Mammary epithelial cell (primary cell): ENCODE data around the gene TUNAR.

Experiments
- EZH2 ChIP-seq: IDR thresholded peaks from 2 replicates; pipeline ENCODE4 v1.6.1; 2012; ENCODE audit warnings: low read length, inconsistent platforms, borderline replicate concordance
- TF ChIP-seq, protein P1 (sequence below), 2 donors: IDR thresholded peaks in 1 of 2; conservative IDR thresholded peaks in 1 of 2; 2 replicates each; pipeline ENCODE4 v1.5.1; 2011 to 2012; ENCODE audit warnings: inconsistent platforms in 2 of 2, low read length in 2 of 2, mild to moderate bottlenecking in 2 of 2, control low read depth in 1 of 2, low read depth in 1 of 2; ENCODE audit not compliant: insufficient read depth in 1 of 2; ENCODE audit errors: extremely low read depth in 1 of 2

- TF ChIP-seq, protein P1, sequence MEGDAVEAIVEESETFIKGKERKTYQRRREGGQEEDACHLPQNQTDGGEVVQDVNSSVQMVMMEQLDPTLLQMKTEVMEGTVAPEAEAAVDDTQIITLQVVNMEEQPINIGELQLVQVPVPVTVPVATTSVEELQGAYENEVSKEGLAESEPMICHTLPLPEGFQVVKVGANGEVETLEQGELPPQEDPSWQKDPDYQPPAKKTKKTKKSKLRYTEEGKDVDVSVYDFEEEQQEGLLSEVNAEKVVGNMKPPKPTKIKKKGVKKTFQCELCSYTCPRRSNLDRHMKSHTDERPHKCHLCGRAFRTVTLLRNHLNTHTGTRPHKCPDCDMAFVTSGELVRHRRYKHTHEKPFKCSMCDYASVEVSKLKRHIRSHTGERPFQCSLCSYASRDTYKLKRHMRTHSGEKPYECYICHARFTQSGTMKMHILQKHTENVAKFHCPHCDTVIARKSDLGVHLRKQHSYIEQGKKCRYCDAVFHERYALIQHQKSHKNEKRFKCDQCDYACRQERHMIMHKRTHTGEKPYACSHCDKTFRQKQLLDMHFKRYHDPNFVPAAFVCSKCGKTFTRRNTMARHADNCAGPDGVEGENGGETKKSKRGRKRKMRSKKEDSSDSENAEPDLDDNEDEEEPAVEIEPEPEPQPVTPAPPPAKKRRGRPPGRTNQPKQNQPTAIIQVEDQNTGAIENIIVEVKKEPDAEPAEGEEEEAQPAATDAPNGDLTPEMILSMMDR (conservative IDR thresholded peaks at IDR 0.05 in 1 of 2, IDR thresholded peaks at IDR 0.05 in 1 of 2; ENCODE audit: extremely low read depth in 1 of 2, insufficient read depth in 1 of 2, low read depth in 1 of 2, low read length in 2 of 2): no peak
- TF ChIP-seq EZH2: no peak
Measured at GRCh38 chr14:95935228-95935822, 58.7 kb downstream of the TUNAR start.
